Activated effector memory CD4-positive, alpha-beta T cell treated with Interleukin-2 at 50 U/mL for 16 hours (primary cell): ENCODE measurements around the gene TMEM158.

Experiments
- DNase-seq: peaks from one replicate; pipeline ENCODE4 v3.0.0-alpha.2; 2020

The TMEM158 gene

GRCh38 chr3:45199837-45200648 lies 26.0 kb downstream of the TMEM158 start:
- DNase-seq = no peak

GRCh38 chr3:45198264-45199260 lies 27.5 kb downstream of the TMEM158 start:
- no peak for DNase-seq

- no peak for DNase-seq
Observed at GRCh38 chr3:45194791-45195190, 31.3 kb downstream of the TMEM158 start.

- DNase-seq = no peak
Observed at GRCh38 chr3:45191924-45192417, 34.1 kb downstream of the TMEM158 start.

- no peak for DNase-seq
Observed at GRCh38 chr3:45191424-45191823, 34.7 kb downstream of the TMEM158 start.

- no peak for DNase-seq
Observed at GRCh38 chr3:45188719-45189659, 37.1 kb downstream of the TMEM158 start.

- DNase-seq = no peak
Observed at GRCh38 chr3:45187694-45188141, 38.4 kb downstream of the TMEM158 start.

GRCh38 chr3:45186871-45187270 lies 39.2 kb downstream of the TMEM158 start:
- DNase-seq = no peak

GRCh38 chr3:45185461-45185860 lies 40.6 kb downstream of the TMEM158 start:
- no peak for DNase-seq

- no peak for DNase-seq
Observed at GRCh38 chr3:45185052-45185451, 41.0 kb downstream of the TMEM158 start.

GRCh38 chr3:45183872-45184262 lies 42.2 kb downstream of the TMEM158 start:
- DNase-seq = no peak

GRCh38 chr3:45182915-45183871 lies 42.9 kb downstream of the TMEM158 start:
- no peak for DNase-seq

GRCh38 chr3:45181496-45181895 lies 44.6 kb downstream of the TMEM158 start:
- no peak for DNase-seq

GRCh38 chr3:45180899-45181298 lies 45.2 kb downstream of the TMEM158 start:
- DNase-seq = no peak

GRCh38 chr3:45180051-45180450 lies 46.0 kb downstream of the TMEM158 start:
- DNase-seq = no peak

GRCh38 chr3:45179163-45179562 lies 46.9 kb downstream of the TMEM158 start:
- no peak for DNase-seq

- DNase-seq = no peak
Observed at GRCh38 chr3:45178183-45179023, 47.7 kb downstream of the TMEM158 start.

- no peak for DNase-seq
Observed at GRCh38 chr3:45176912-45177311, 49.2 kb downstream of the TMEM158 start.
